Measurements from ENCODE around the gene CSPG5.

CSPG5 gene

GRCh38 chr3:47578119-47578632, 489 bp downstream of the CSPG5 start:
- peak overlapping the region; percentile 59 for H3K4me3 ChIP-seq (ENCODE audit: low read depth, low read length)
- TF ChIP-seq, protein P1, sequence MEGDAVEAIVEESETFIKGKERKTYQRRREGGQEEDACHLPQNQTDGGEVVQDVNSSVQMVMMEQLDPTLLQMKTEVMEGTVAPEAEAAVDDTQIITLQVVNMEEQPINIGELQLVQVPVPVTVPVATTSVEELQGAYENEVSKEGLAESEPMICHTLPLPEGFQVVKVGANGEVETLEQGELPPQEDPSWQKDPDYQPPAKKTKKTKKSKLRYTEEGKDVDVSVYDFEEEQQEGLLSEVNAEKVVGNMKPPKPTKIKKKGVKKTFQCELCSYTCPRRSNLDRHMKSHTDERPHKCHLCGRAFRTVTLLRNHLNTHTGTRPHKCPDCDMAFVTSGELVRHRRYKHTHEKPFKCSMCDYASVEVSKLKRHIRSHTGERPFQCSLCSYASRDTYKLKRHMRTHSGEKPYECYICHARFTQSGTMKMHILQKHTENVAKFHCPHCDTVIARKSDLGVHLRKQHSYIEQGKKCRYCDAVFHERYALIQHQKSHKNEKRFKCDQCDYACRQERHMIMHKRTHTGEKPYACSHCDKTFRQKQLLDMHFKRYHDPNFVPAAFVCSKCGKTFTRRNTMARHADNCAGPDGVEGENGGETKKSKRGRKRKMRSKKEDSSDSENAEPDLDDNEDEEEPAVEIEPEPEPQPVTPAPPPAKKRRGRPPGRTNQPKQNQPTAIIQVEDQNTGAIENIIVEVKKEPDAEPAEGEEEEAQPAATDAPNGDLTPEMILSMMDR (IDR thresholded peaks at IDR 0.05; ENCODE audit: borderline replicate concordance, insufficient read depth, low read depth, low read length) = no peak

GRCh38 chr3:47577583-47578118, 1.0 kb downstream of the CSPG5 start:
- TF ChIP-seq, protein P1 (IDR thresholded peaks at IDR 0.05; ENCODE audit: borderline replicate concordance, insufficient read depth, low read depth, low read length) = no peak
- peak overlapping the region; percentile 31 for H3K4me3 ChIP-seq (ENCODE audit: low read depth, low read length)

DNA sequence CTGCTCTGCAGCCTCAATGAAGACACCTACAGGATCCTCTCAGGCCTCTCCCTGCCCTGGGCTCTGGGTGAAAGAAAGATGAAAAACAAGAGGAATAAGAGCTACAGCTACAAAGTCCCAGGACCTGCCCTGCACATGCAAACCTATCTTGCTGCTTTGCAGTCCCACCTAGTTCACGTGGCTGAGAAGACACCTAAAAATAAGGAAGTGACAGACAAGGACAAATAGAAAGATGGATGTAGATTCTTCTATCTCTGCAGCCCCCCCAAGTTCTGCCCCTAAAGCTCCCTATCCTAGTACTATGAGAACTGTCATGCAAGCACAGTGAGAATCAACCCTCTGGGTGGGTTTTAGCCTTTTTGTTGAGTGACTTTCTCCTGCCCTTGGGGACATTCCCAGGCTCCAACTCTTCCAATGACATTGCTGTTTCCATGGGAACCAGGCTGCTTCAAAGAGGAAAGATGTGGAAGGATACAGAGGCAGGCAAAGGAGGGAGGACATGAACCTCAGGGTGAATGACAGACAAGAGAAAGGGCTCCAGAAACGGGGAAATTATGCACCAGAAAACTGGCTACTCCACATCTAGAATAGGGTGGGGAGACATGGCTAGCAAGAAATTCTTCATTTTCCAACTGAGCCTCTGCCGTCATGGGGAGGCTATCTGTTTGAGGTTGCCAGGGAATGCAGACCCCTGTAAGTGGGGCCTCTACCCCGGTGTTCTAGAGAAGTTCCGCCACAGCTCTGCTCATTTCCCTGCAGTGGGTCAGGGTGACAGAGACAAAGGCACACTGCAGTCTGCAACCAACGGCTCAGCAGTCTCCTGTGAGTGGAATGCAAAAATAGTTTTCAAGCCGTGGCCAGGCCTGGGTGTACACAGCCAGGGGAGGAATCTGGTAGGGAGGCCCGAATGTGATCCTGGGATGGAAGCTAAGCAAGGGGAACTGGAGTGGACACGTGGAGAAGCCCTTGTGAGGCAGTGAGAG, 5.2 kb downstream of the CSPG5 start:
- no peak overlapping the region for H3K4me3 ChIP-seq (ENCODE audit: low read depth, low read length)
- TF ChIP-seq, protein P1 (IDR thresholded peaks at IDR 0.05; ENCODE audit: borderline replicate concordance, insufficient read depth, low read depth, low read length) = no peak

DNA sequence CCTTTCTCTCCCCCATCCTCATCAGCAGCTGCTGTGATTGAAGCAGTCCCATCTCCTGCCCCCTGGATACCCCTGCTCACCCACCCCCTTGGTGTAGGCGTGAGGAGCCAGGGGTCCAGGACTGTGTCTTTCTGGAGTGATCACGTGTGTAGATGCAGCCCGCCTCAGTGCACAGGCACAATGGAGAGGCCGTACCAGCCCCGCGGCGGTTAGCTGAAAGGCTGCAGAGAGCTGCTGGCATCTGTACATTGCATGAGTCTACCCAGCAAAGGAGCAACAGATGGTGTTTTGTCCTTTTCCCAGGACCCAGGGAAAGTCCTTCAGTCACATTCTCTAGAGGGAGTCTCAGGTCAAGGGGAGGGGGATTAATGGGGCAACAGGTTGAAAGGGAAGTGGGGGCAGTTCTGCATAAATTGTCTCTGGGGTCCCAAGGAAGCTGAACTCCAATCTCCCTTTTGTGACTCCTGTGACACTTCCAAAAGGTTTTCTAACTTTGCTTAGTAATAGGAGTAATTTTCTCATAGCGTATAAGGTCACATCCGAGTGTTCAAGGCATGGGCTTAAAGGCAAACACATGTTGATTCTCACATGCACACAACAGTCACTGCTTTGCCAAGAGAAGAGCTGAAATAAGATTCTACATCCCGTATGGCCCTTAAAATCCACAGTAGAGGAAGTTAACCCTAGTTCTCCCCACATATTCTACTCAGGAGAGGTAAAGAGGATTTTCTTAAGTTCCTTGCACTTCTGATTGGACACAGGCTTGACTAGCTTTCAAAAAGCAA, 7.1 kb downstream of the CSPG5 start:
- TF ChIP-seq, protein P1 (IDR thresholded peaks at IDR 0.05; ENCODE audit: borderline replicate concordance, insufficient read depth, low read depth, low read length) = no peak
- H3K4me3 ChIP-seq (ENCODE audit: low read depth, low read length) = no peak overlapping the region

DNA sequence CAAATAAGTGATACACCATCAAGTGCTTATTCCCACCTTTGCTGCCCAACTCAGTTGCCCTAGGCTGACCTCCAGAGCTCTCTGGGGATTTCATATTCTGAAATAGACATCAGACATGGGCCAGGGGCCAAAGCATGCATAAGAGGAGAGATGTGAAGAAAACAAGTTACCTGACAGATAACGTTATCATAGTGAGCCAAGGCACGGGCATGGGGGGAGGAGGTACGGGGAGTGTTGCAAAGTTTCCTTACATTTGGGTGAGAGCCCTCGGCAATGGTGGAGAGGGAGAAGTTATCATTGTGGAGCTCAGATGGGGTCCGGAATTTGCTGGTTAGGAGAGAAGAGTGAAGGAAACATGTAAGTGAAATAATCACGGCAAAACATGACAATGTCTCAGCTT, 9.8 kb downstream of the CSPG5 start:
- TF ChIP-seq, protein P1 (IDR thresholded peaks at IDR 0.05; ENCODE audit: borderline replicate concordance, insufficient read depth, low read depth, low read length) = no peak
- H3K4me3 ChIP-seq (ENCODE audit: low read depth, low read length) = no peak overlapping the region

DNA sequence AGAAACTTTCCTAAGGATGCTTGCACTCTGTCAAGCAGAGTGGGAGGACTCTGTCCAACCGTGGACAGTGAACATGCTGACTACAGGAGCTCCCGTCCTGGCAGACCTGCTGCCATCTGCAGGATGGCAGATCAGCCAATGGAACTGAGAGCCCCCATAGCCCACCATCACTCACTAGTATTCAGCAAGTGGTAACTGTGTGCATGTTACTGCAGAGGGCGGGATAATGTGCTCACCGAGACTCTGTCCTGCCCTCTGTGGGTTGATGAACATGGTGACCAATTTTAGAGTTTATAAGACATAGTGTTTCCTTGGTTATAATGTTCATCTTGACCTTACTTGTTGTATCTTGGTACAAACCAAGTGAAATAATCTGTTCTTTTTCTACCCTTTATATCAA, 11.5 kb downstream of the CSPG5 start:
- H3K4me3 ChIP-seq (ENCODE audit: low read depth, low read length) = no peak overlapping the region
- TF ChIP-seq, protein P1 (IDR thresholded peaks at IDR 0.05; ENCODE audit: borderline replicate concordance, insufficient read depth, low read depth, low read length) = no peak

Data from GM12875 (cell line).